Measurements from ENCODE around the gene PPP2R2D.

- TF ChIP-seq EZH2 (IDR thresholded peaks at IDR 0.05; ENCODE audit: low read length, unreplicated experiment) (no peak), EZH2phosphoT487 (IDR thresholded peaks at IDR 0.05; ENCODE audit: borderline replicate concordance, low read length) (no peak)
- TF ChIP-seq, protein P1, sequence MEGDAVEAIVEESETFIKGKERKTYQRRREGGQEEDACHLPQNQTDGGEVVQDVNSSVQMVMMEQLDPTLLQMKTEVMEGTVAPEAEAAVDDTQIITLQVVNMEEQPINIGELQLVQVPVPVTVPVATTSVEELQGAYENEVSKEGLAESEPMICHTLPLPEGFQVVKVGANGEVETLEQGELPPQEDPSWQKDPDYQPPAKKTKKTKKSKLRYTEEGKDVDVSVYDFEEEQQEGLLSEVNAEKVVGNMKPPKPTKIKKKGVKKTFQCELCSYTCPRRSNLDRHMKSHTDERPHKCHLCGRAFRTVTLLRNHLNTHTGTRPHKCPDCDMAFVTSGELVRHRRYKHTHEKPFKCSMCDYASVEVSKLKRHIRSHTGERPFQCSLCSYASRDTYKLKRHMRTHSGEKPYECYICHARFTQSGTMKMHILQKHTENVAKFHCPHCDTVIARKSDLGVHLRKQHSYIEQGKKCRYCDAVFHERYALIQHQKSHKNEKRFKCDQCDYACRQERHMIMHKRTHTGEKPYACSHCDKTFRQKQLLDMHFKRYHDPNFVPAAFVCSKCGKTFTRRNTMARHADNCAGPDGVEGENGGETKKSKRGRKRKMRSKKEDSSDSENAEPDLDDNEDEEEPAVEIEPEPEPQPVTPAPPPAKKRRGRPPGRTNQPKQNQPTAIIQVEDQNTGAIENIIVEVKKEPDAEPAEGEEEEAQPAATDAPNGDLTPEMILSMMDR (conservative IDR thresholded peaks at IDR 0.05; ENCODE audit: low read depth, low read length), result no peak
Measured at GRCh38 chr10:131959841-131960240, 59.0 kb downstream of the PPP2R2D start.

Measured in PC-3 (cell line).